HG03354 (cell line): Measurements from ENCODE around the gene DRP2.
"Not testable (repeated sequence)": the region's sequence is repeated elsewhere in the genome, so short reads cannot be mapped to it uniquely, and the experiment has no call there.

Experiments
- ATAC-seq: cut with Tn5 transposase; IDR thresholded peaks from one replicate; pipeline ENCODE4 v1.9.1; 2021; ENCODE audit warnings: mild to moderate bottlenecking; ENCODE audit not compliant: unreplicated experiment, poor library complexity, severe bottlenecking

Gene DRP2

GRCh38 chrX:101230636-101231035, 11.1 kb downstream of the DRP2 start:
- no peak for ATAC-seq

GRCh38 chrX:101231080-101231479, 11.5 kb downstream of the DRP2 start:
- no peak for ATAC-seq

GRCh38 chrX:101232316-101232715, 12.7 kb downstream of the DRP2 start:
- ATAC-seq = no peak

- no peak for ATAC-seq
Measured at GRCh38 chrX:101237041-101237440, 17.5 kb downstream of the DRP2 start.

GRCh38 chrX:101241531-101241930, 21.9 kb downstream of the DRP2 start:
- no peak for ATAC-seq

- no peak for ATAC-seq
Measured at GRCh38 chrX:101252634-101253033, 33.0 kb downstream of the DRP2 start.

- no peak for ATAC-seq
Measured at GRCh38 chrX:101257448-101258258, 38.1 kb downstream of the DRP2 start.

- no peak for ATAC-seq
Measured at GRCh38 chrX:101258259-101258581, 38.6 kb downstream of the DRP2 start.

- no peak for ATAC-seq
Measured at GRCh38 chrX:101260435-101260834, 40.8 kb downstream of the DRP2 start.

- ATAC-seq = no peak
Measured at GRCh38 chrX:101262590-101262989, 43.0 kb downstream of the DRP2 start.

GRCh38 chrX:101263766-101264165, 44.2 kb downstream of the DRP2 start:
- ATAC-seq = no peak

- ATAC-seq = no peak
Measured at GRCh38 chrX:101265869-101266428, 46.4 kb downstream of the DRP2 start.

- no peak for ATAC-seq
Measured at GRCh38 chrX:101274198-101274597, 54.6 kb downstream of the DRP2 start.

GRCh38 chrX:101276238-101276637, 56.7 kb downstream of the DRP2 start:
- ATAC-seq = no peak

GRCh38 chrX:101287402-101287801, 67.8 kb downstream of the DRP2 start:
- peak; percentile 78 for ATAC-seq

- no peak for ATAC-seq
Measured at GRCh38 chrX:101290957-101291603, 71.5 kb downstream of the DRP2 start, which contains the start of gene TAF7L. Gene TAF7L, minus strand, starts transcription at chrX:101291334. Its CDS starts 3,791 bp downstream, at chrX:101287543.

- ATAC-seq = not testable (repeated sequence)
Measured at GRCh38 chrX:101295603-101296002, 76.0 kb downstream of the DRP2 start.

- no peak for ATAC-seq
Measured at GRCh38 chrX:101303790-101304189, 84.2 kb downstream of the DRP2 start.
